HAP-1 (cell line): ENCODE measurements around the gene NCAPG.
A peak's percentile ranks its signal among the peaks of the same experiment; 100 is the strongest.
"Not testable (repeated sequence)": the region's sequence is repeated elsewhere in the genome, so short reads cannot be mapped to it uniquely, and the experiment has no call there.

Experiments used
- DNase-seq, 2 experiments: peaks; one replicate each; pipeline ENCODE4 v3.0.0-alpha.2; 2016 to 2020; ENCODE audit warnings: low spot score in 2 of 2
- H3K27me3 ChIP-seq: fragments of 250-450 bp; sonication (Bioruptor Pico); 2 replicates; pipeline ENCODE4 v1.5.1; 2020; ENCODE audit warnings: low read depth, mild to moderate bottlenecking, moderate library complexity
- H3K36me3 ChIP-seq: fragments of 250-450 bp; sonication (Bioruptor Pico); replicated peaks from 2 replicates; pipeline ENCODE4 v1.5.1; 2020; ENCODE audit warnings: mild to moderate bottlenecking
- H3K4me1 ChIP-seq: fragments of 250-450 bp; sonication (Bioruptor Pico); 2 replicates; pipeline ENCODE4 v1.5.1; 2020; ENCODE audit warnings: mild to moderate bottlenecking
- H3K4me3 ChIP-seq: fragments of 250-450 bp; sonication (Bioruptor Pico); 2 replicates; pipeline ENCODE4 v1.5.1; 2020; ENCODE audit warnings: mild to moderate bottlenecking, moderate library complexity
- H3K9me3 ChIP-seq: fragments of 250-450 bp; sonication (Bioruptor Pico); 2 replicates; pipeline ENCODE4 v1.5.1; 2020; ENCODE audit warnings: mild to moderate bottlenecking, moderate library complexity
- in situ Hi-C: fragments of 300-500 bp; cut with MboI; formaldehyde crosslinking; loops from 3 replicates; pipeline ENCODE4 v1.14.3; 2020; ENCODE audit warnings: low sequenced_read_pairs, inconsistent platforms, mixed read lengths

NCAPG gene

GRCh38 chr4:17812125-17812524 is 1.3 kb downstream of the NCAPG start:
- peak overlapping the region; percentile 69 for H3K4me3 ChIP-seq
- DNase-seq: no peak
- no peaks in the 10 kb centered on the region for H3K27me3 ChIP-seq
- peaks cover 43% of the 10 kb centered on the region for H3K36me3 ChIP-seq
- in situ Hi-C loops: loop anchor here (25.0 kb wide), 1 partner anchor 225 kb away; the partner anchor contains the start of gene LAP3
- H3K4me1 ChIP-seq: peaks cover 12% of the 10 kb centered on the region
- no peaks in the 10 kb centered on the region for H3K9me3 ChIP-seq

- in situ Hi-C loops: loop anchor here (25.0 kb wide), 1 partner anchor 226 kb away; the partner anchor contains the start of gene LAP3
- peak overlapping the region; percentile 69 for H3K4me3 ChIP-seq
- no peaks in the 10 kb centered on the region for H3K27me3 ChIP-seq
- no peaks in the 10 kb centered on the region for H3K9me3 ChIP-seq
- peaks cover 46% of the 10 kb centered on the region for H3K36me3 ChIP-seq
- H3K4me1 ChIP-seq: peaks cover 7% of the 10 kb centered on the region
- no peak for DNase-seq
Measured at GRCh38 chr4:17812801-17813200, 2.0 kb downstream of the NCAPG start.

GRCh38 chr4:17814140-17814539 is 3.4 kb downstream of the NCAPG start:
- no peaks in the 10 kb centered on the region for H3K27me3 ChIP-seq
- H3K4me1 ChIP-seq: peaks cover 3% of the 10 kb centered on the region
- no peak for DNase-seq
- H3K9me3 ChIP-seq: no peaks in the 10 kb centered on the region
- peaks cover 55% of the 10 kb centered on the region for H3K36me3 ChIP-seq
- no peak overlapping the region for H3K4me3 ChIP-seq
- in situ Hi-C loops: loop anchor here (25.0 kb wide), 1 partner anchor 227 kb away; the partner anchor contains the start of gene LAP3

GRCh38 chr4:17816142-17816541 is 5.4 kb downstream of the NCAPG start:
- no peak for DNase-seq
- H3K9me3 ChIP-seq: no peaks in the 10 kb centered on the region
- H3K36me3 ChIP-seq: peaks cover 73% of the 10 kb centered on the region
- H3K4me3 ChIP-seq: no peak overlapping the region
- no peaks in the 10 kb centered on the region for H3K27me3 ChIP-seq
- in situ Hi-C loops: loop anchor here (25.0 kb wide), 1 partner anchor 229 kb away; the partner anchor contains the start of gene LAP3
- H3K4me1 ChIP-seq: peaks cover 8% of the 10 kb centered on the region

GRCh38 chr4:17817027-17817426 is 6.2 kb downstream of the NCAPG start:
- peaks cover 8% of the 10 kb centered on the region for H3K4me1 ChIP-seq
- in situ Hi-C loops: loop anchor here (25.0 kb wide), 1 partner anchor 230 kb away; the partner anchor contains the start of gene LAP3
- peaks cover 74% of the 10 kb centered on the region for H3K36me3 ChIP-seq
- H3K27me3 ChIP-seq: no peaks in the 10 kb centered on the region
- peak in 1 of 2 experiments; percentile 51 for DNase-seq
- H3K4me3 ChIP-seq: no peak overlapping the region
- H3K9me3 ChIP-seq: no peaks in the 10 kb centered on the region

- peaks cover 88% of the 10 kb centered on the region for H3K36me3 ChIP-seq
Measured at GRCh38 chr4:17823871-17824669, 13.3 kb downstream of the NCAPG start.

GRCh38 chr4:17846266-17846665 is 35.5 kb downstream of the NCAPG start:
- no peak for DNase-seq
- H3K27me3 ChIP-seq: no peaks in the 10 kb centered on the region
- no peak overlapping the region for H3K4me3 ChIP-seq
- peaks cover 57% of the 10 kb centered on the region for H3K36me3 ChIP-seq
- in situ Hi-C loops: no loop called here
- H3K4me1 ChIP-seq: no peaks in the 10 kb centered on the region
- H3K9me3 ChIP-seq: no peaks in the 10 kb centered on the region

More at GRCh38 chr4:17823871-17824669, 13.3 kb downstream of the NCAPG start:
- Histone ChIP-seq H3K4me3 (no peak overlapping the region), H3K4me1 (peaks cover 19% of the 10 kb centered on the region), H3K27me3 (no peaks in the 10 kb centered on the region), H3K9me3 (no peaks in the 10 kb centered on the region)
- no peak for DNase-seq
- in situ Hi-C loops: loop anchor here (25.0 kb wide), 1 partner anchor 237 kb away; the partner anchor contains the start of gene LAP3

GRCh38 chr4:17850295-17850694 is 39.5 kb downstream of the NCAPG start:
- H3K4me1 ChIP-seq: peaks cover 30% of the 10 kb centered on the region
- peaks cover 16% of the 10 kb centered on the region for H3K36me3 ChIP-seq
- in situ Hi-C loops, DNase-seq, H3K4me3 ChIP-seq, H3K9me3 ChIP-seq, H3K27me3 ChIP-seq: not testable (repeated sequence)

- Histone ChIP-seq H3K36me3 (peaks cover 1% of the 10 kb centered on the region), H3K4me3 (no peak overlapping the region), H3K9me3 (no peaks in the 10 kb centered on the region), H3K4me1 (peaks cover 30% of the 10 kb centered on the region), H3K27me3 (no peaks in the 10 kb centered on the region)
- DNase-seq: no peak
- in situ Hi-C loops: no loop called here
Measured at GRCh38 chr4:17851959-17852358, 41.2 kb downstream of the NCAPG start.

- Histone ChIP-seq H3K27me3 (no peaks in the 10 kb centered on the region), H3K9me3 (no peaks in the 10 kb centered on the region), H3K4me1 (peaks cover 30% of the 10 kb centered on the region), H3K4me3 (no peak overlapping the region), H3K36me3 (no peaks in the 10 kb centered on the region; the same call in 1 of the 2 replicates)
- peak in 1 of 2 experiments; percentile 76 for DNase-seq
- in situ Hi-C loops: no loop called here
Measured at GRCh38 chr4:17854036-17854435, 43.3 kb downstream of the NCAPG start.

- Histone ChIP-seq H3K4me3 (no peak overlapping the region), H3K4me1 (no peaks in the 10 kb centered on the region), H3K9me3 (peaks cover 4% of the 10 kb centered on the region; the same call in 1 of the 2 replicates), H3K36me3 (no peaks in the 10 kb centered on the region), H3K27me3 (no peaks in the 10 kb centered on the region)
- no peak for DNase-seq
- in situ Hi-C loops: no loop called here
Measured at GRCh38 chr4:17859793-17860406, 49.1 kb downstream of the NCAPG start.

- in situ Hi-C loops, H3K9me3 ChIP-seq, H3K4me3 ChIP-seq, H3K4me1 ChIP-seq, H3K27me3 ChIP-seq, H3K36me3 ChIP-seq, DNase-seq: not testable (repeated sequence)
Measured at GRCh38 chr4:17861906-17862305, 51.1 kb downstream of the NCAPG start.

GRCh38 chr4:17865866-17866363 is 55.1 kb downstream of the NCAPG start:
- Histone ChIP-seq H3K27me3 (no peaks in the 10 kb centered on the region), H3K4me3 (no peak overlapping the region), H3K36me3 (no peaks in the 10 kb centered on the region), H3K9me3 (peaks cover 4% of the 10 kb centered on the region; the same call in 1 of the 2 replicates), H3K4me1 (no peaks in the 10 kb centered on the region; the same call in 1 of the 2 replicates)
- no peak for DNase-seq
- in situ Hi-C loops: no loop called here

GRCh38 chr4:17866810-17867209 is 56.0 kb downstream of the NCAPG start:
- Histone ChIP-seq H3K4me1 (no peaks in the 10 kb centered on the region; the same call in 1 of the 2 replicates), H3K9me3 (peaks cover 3% of the 10 kb centered on the region; the same call in 1 of the 2 replicates), H3K27me3 (no peaks in the 10 kb centered on the region), H3K36me3 (no peaks in the 10 kb centered on the region), H3K4me3 (no peak overlapping the region)
- no peak for DNase-seq
- in situ Hi-C loops: no loop called here
